ENCODE data around the gene CDH4. TPM values are rescaled to one million over a fixed set of nuclear protein-coding genes. Genes with fewer than 3 reads are reported as not detected.
"Not testable (repeated sequence)": the region's sequence is repeated elsewhere in the genome, so short reads cannot be mapped to it uniquely, and the experiment has no call there.

CDH4 gene
- total RNA-seq, 1 donor, result 8.6 TPM

GRCh38 chr20:61965606-61966491 is 713.8 kb downstream of the CDH4 start:
- no peak for DNase-seq (ENCODE audit: low read depth in 2 of 3, low spot score in 2 of 3)

GRCh38 chr20:61966492-61967244 is 714.6 kb downstream of the CDH4 start:
- no peak for DNase-seq (ENCODE audit: low read depth in 2 of 3, low spot score in 2 of 3)

GRCh38 chr20:61967300-61967699 is 715.2 kb downstream of the CDH4 start:
- no peak for DNase-seq (ENCODE audit: low read depth in 2 of 3, low spot score in 2 of 3)

- DNase-seq (ENCODE audit: low read depth in 2 of 3, low spot score in 2 of 3), result no peak
Observed at GRCh38 chr20:61968036-61968810, 716.2 kb downstream of the CDH4 start.

- DNase-seq (ENCODE audit: low read depth in 2 of 3, low spot score in 2 of 3), result no peak
Observed at GRCh38 chr20:61968932-61969331, 716.9 kb downstream of the CDH4 start.

GRCh38 chr20:61969806-61970205 is 717.7 kb downstream of the CDH4 start:
- DNase-seq (ENCODE audit: low read depth in 2 of 3, low spot score in 2 of 3), result no peak

- DNase-seq (ENCODE audit: low read depth in 2 of 3, low spot score in 2 of 3), result no peak
Observed at GRCh38 chr20:61970357-61970756, 718.3 kb downstream of the CDH4 start.

GRCh38 chr20:61971595-61971994 is 719.5 kb downstream of the CDH4 start:
- DNase-seq (ENCODE audit: low read depth in 2 of 3, low spot score in 2 of 3), result not testable (repeated sequence)

GRCh38 chr20:61972636-61973508 is 720.8 kb downstream of the CDH4 start:
- no peak for DNase-seq (ENCODE audit: low read depth in 2 of 3, low spot score in 2 of 3)

- DNase-seq (ENCODE audit: low read depth in 2 of 3, low spot score in 2 of 3), result no peak
Observed at GRCh38 chr20:61973515-61974356, 721.7 kb downstream of the CDH4 start.

- DNase-seq (ENCODE audit: low read depth in 2 of 3, low spot score in 2 of 3), result no peak
Observed at GRCh38 chr20:61974357-61974665, 722.2 kb downstream of the CDH4 start.

- no peak for DNase-seq (ENCODE audit: low read depth in 2 of 3, low spot score in 2 of 3)
Observed at GRCh38 chr20:61975407-61976129, 723.5 kb downstream of the CDH4 start.

GRCh38 chr20:61976263-61976643 is 724.2 kb downstream of the CDH4 start:
- DNase-seq (ENCODE audit: low read depth in 2 of 3, low spot score in 2 of 3), result no peak

- no peak for DNase-seq (ENCODE audit: low read depth in 2 of 3, low spot score in 2 of 3)
Observed at GRCh38 chr20:61976644-61977418, 724.8 kb downstream of the CDH4 start.

GRCh38 chr20:61977419-61977786 is 725.3 kb downstream of the CDH4 start:
- DNase-seq (ENCODE audit: low read depth in 2 of 3, low spot score in 2 of 3), result no peak

- DNase-seq (ENCODE audit: low read depth in 2 of 3, low spot score in 2 of 3), result no peak
Observed at GRCh38 chr20:61978491-61978890, 726.4 kb downstream of the CDH4 start.

- DNase-seq (ENCODE audit: low read depth in 2 of 3, low spot score in 2 of 3), result no peak
Observed at GRCh38 chr20:61979090-61979489, 727.0 kb downstream of the CDH4 start.
